ENCODE measurements around the gene SHLD1.

DNA sequence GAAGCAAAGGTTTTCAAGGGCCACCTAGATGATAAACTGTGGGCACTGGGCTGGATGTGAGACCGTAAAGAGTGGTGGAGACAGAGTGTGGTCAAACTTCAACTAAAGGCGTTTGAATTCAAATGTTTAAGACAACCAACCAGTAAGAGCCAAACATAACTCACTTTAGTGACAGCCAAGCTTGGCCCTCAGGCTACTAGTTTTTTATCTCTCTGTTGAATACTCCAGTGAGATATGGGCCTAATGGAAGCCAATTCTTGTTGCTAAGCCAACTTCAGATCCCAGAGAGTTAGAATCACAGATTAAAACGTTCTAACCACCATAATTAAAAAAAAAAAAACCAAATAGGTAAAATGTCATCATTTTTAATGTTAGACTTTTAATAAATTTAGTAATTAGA is 142.9 kb downstream of the SHLD1 start:
- TF ChIP-seq, protein P1, sequence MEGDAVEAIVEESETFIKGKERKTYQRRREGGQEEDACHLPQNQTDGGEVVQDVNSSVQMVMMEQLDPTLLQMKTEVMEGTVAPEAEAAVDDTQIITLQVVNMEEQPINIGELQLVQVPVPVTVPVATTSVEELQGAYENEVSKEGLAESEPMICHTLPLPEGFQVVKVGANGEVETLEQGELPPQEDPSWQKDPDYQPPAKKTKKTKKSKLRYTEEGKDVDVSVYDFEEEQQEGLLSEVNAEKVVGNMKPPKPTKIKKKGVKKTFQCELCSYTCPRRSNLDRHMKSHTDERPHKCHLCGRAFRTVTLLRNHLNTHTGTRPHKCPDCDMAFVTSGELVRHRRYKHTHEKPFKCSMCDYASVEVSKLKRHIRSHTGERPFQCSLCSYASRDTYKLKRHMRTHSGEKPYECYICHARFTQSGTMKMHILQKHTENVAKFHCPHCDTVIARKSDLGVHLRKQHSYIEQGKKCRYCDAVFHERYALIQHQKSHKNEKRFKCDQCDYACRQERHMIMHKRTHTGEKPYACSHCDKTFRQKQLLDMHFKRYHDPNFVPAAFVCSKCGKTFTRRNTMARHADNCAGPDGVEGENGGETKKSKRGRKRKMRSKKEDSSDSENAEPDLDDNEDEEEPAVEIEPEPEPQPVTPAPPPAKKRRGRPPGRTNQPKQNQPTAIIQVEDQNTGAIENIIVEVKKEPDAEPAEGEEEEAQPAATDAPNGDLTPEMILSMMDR (IDR thresholded peaks at IDR 0.05), result no peak
- TF ChIP-seq POLR2AphosphoS5 (IDR thresholded peaks at IDR 0.05), result no peak
